Keratinocyte (primary cell): ENCODE measurements around the gene C5orf22. TPM values are rescaled to one million over a fixed set of nuclear protein-coding genes. Genes with fewer than 3 reads are reported as not detected.

Experiments
- DNase-seq: peaks from one replicate; pipeline ENCODE4 v3.0.0-alpha.2; 2011; ENCODE audit warnings: low read depth, missing footprints, low spot score
- FAIRE-seq: peaks from 2 replicates; lab custom pipeline; 2011; peaks lifted over from hg19 to GRCh38; lab: Jason Lieb, UNC
- H2AFZ ChIP-seq: 2 replicates; pipeline ENCODE4 v1.6.0; 2012; ENCODE audit warnings: low read length, control low read depth, inconsistent platforms; ENCODE audit not compliant: control insufficient read depth
- H3K27ac ChIP-seq: 2 replicates; pipeline ENCODE4 v1.5.1; 2011; ENCODE audit warnings: low read length; ENCODE audit not compliant: control insufficient read depth, insufficient read depth
- H3K27me3 ChIP-seq: 3 replicates; pipeline ENCODE4 v1.6.0; 2011; ENCODE audit warnings: low read length; ENCODE audit not compliant: control insufficient read depth, insufficient read depth; ENCODE audit errors: extremely low read depth
- H3K36me3 ChIP-seq, 2 experiments: 2 replicates in 1 of 2; 3 replicates in 1 of 2; pipeline ENCODE4 v1.5.1; 2011; ENCODE audit warnings: low read length in 2 of 2, mild to moderate bottlenecking in 1 of 2; ENCODE audit not compliant: control insufficient read depth in 2 of 2, insufficient read depth in 2 of 2; ENCODE audit errors: extremely low read depth in 1 of 2
- H3K4me1 ChIP-seq: 3 replicates; pipeline ENCODE4 v1.5.1; 2011; ENCODE audit warnings: low read length; ENCODE audit not compliant: control insufficient read depth, insufficient read depth; ENCODE audit errors: extremely low read depth
- H3K4me2 ChIP-seq: 3 replicates; pipeline ENCODE4 v1.6.0; 2011; ENCODE audit warnings: low read depth, low read length; ENCODE audit not compliant: control insufficient read depth, insufficient read depth; ENCODE audit errors: extremely low read depth
- H3K4me3 ChIP-seq, 3 experiments: fragments of 200-600 bp in 1 of 3; sonication (generic) in 1 of 3; 2 replicates in 2 of 3; 3 replicates in 1 of 3; pipeline ENCODE4 v1.5.1; 2011 to 2016; ENCODE audit warnings: low read length in 3 of 3, mild to moderate bottlenecking in 3 of 3, control low read depth in 2 of 3, inconsistent platforms in 1 of 3, low read depth in 1 of 3, mixed read lengths in 1 of 3, mixed run types in 1 of 3, moderate library complexity in 1 of 3; ENCODE audit not compliant: control insufficient read depth in 2 of 3, insufficient read depth in 2 of 3; ENCODE audit errors: extremely low read depth in 1 of 3
- H3K79me2 ChIP-seq: 2 replicates; pipeline ENCODE4 v1.6.0; 2012; ENCODE audit warnings: low read length; ENCODE audit not compliant: control insufficient read depth, insufficient read depth
- H3K9ac ChIP-seq: 3 replicates; pipeline ENCODE4 v1.6.0; 2011; ENCODE audit warnings: low read length; ENCODE audit not compliant: control insufficient read depth, insufficient read depth; ENCODE audit errors: extremely low read depth
- H3K9me1 ChIP-seq: 3 replicates; pipeline ENCODE4 v1.6.0; 2011; ENCODE audit warnings: low read length; ENCODE audit not compliant: control insufficient read depth, insufficient read depth; ENCODE audit errors: extremely low read depth
- H3K9me3 ChIP-seq: 2 replicates; pipeline ENCODE4 v1.5.1; 2012; ENCODE audit warnings: low read depth, low read length; ENCODE audit not compliant: control insufficient read depth
- H4K20me1 ChIP-seq: 3 replicates; pipeline ENCODE4 v1.6.0; 2011; ENCODE audit warnings: low read length; ENCODE audit not compliant: control insufficient read depth, insufficient read depth; ENCODE audit errors: extremely low read depth
- EZH2 ChIP-seq: IDR thresholded peaks from one replicate; pipeline ENCODE4 v1.6.1; 2012; ENCODE audit warnings: inconsistent platforms, mild to moderate bottlenecking, low read length, moderate library complexity
- dilution Hi-C: fragments of 300-500 bp; cut with MboI; formaldehyde crosslinking; loops from one replicate; pipeline ENCODE4 v1.7.0; 2020; ENCODE audit warnings: low sequenced_read_pairs; ENCODE audit not compliant: extremely low pct_ligation_motif_present
- polyA plus RNA-seq, 5 experiments: library from polyadenylated mRNA; depleted of rRNA in 3 of 5; stranded (reverse) in 3 of 5; stranded (forward) in 1 of 5; unstranded in 1 of 5; fragments of >200 nt; gene quantifications; 1 replicate in 1 of 5; 2 replicates in 3 of 5; 3 replicates in 1 of 5; pipeline versions ENCODE4 v1.2.1 to v1.2.3, GENCODE V29; 2011 to 2012; ENCODE audit warnings: missing spikeins in 2 of 5, low read depth in 1 of 5, low replicate concordance in 1 of 5
- TF ChIP-seq, protein P1 (sequence below), 3 experiments: IDR thresholded peaks in 1 of 3; conservative IDR thresholded peaks in 1 of 3; optimal IDR thresholded peaks in 1 of 3; 2 replicates in 2 of 3; 3 replicates in 1 of 3; pipeline versions ENCODE3 to v1.5.1; 2011; ENCODE audit warnings: low read length in 3 of 3, mild to moderate bottlenecking in 3 of 3, moderate library complexity in 2 of 3, control low read depth in 1 of 3, inconsistent platforms in 1 of 3; ENCODE audit not compliant: insufficient read depth in 2 of 3; ENCODE audit errors: extremely low read depth in 1 of 3

C5orf22 gene
- polyA plus RNA-seq, 1 donor (not counting 4 experiments of a cell fraction or from before 2014, with no cell fraction given) = 27.6 TPM

DNA sequence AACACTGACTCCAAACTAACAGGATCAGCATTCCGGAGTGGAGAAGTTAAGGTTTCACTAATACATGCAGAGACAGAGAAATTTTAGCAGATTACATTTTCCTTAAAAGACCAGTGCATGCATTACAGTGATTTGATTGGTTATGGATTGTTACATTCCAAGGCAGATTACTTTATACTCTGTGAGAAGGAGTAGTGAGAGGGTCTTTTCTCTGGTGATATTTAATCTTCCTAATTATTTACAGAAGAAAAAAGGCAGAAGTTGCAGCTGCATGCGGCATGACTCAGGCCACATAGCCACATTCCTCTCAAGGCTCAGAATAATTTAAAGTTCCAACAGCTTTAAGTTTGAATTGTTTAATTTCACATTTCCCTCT lies 53.8 kb downstream of the C5orf22 start:
- Histone ChIP-seq H3K9me1 (no peaks in the 10 kb centered on the region), H3K4me1 (peaks cover 2% of the 10 kb centered on the region), H2AFZ (no peak overlapping the region), H4K20me1 (no peaks in the 10 kb centered on the region), H3K4me2 (no peak overlapping the region), H3K9me3 (no peaks in the 10 kb centered on the region), H3K9ac (no peak overlapping the region), H3K27ac (no peak overlapping the region), H3K4me3 (no peak overlapping the region), H3K36me3 (no peaks in the 10 kb centered on the region), H3K27me3 (no peaks in the 10 kb centered on the region), H3K79me2 (no peaks in the 10 kb centered on the region)
- dilution Hi-C loops = no loop called here
- TF ChIP-seq, protein P1, sequence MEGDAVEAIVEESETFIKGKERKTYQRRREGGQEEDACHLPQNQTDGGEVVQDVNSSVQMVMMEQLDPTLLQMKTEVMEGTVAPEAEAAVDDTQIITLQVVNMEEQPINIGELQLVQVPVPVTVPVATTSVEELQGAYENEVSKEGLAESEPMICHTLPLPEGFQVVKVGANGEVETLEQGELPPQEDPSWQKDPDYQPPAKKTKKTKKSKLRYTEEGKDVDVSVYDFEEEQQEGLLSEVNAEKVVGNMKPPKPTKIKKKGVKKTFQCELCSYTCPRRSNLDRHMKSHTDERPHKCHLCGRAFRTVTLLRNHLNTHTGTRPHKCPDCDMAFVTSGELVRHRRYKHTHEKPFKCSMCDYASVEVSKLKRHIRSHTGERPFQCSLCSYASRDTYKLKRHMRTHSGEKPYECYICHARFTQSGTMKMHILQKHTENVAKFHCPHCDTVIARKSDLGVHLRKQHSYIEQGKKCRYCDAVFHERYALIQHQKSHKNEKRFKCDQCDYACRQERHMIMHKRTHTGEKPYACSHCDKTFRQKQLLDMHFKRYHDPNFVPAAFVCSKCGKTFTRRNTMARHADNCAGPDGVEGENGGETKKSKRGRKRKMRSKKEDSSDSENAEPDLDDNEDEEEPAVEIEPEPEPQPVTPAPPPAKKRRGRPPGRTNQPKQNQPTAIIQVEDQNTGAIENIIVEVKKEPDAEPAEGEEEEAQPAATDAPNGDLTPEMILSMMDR (optimal IDR thresholded peaks at IDR 0.05 in 1 of 3, IDR thresholded peaks at IDR 0.05 in 1 of 3, conservative IDR thresholded peaks at IDR 0.05 in 1 of 3; ENCODE audit: extremely low read depth in 1 of 3, insufficient read depth in 2 of 3, low read length in 3 of 3) = no peak
- TF ChIP-seq EZH2 = no peak
- FAIRE-seq = no peak
- no peak for DNase-seq

DNA sequence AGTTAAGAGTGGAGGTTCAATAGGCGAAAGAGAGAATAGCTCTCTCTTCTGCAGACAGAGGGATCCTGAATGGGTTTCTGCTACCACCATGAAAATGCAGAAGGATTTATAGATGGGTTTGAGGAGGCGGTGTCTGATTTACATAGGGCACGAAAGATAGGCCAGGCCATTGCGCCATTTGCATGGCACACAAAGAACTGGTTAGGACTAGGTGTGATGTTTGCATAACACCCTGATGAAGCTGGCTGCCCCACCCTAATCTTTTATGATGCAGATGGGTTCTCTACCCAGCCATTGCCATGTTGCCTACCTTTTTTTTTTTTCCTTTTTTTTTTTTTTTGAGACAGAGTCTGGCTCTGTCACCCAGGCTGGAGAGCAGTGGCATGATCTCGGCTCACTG lies 55.4 kb downstream of the C5orf22 start:
- no peak overlapping the region for H3K9ac ChIP-seq
- no peaks in the 10 kb centered on the region for H3K79me2 ChIP-seq
- no peak for DNase-seq
- no peak overlapping the region for H2AFZ ChIP-seq
- H3K4me2 ChIP-seq = no peak overlapping the region
- H3K27me3 ChIP-seq = no peaks in the 10 kb centered on the region
- FAIRE-seq = no peak
- dilution Hi-C loops = no loop called here
- no peaks in the 10 kb centered on the region for H3K9me3 ChIP-seq
- no peak overlapping the region for H3K4me3 ChIP-seq
- TF ChIP-seq EZH2 = no peak
- no peaks in the 10 kb centered on the region for H4K20me1 ChIP-seq
- H3K36me3 ChIP-seq = no peaks in the 10 kb centered on the region
- peaks cover 2% of the 10 kb centered on the region for H3K4me1 ChIP-seq
- no peak overlapping the region for H3K27ac ChIP-seq
- H3K9me1 ChIP-seq = no peaks in the 10 kb centered on the region

GRCh38 chr5:31593665-31594064 lies 61.6 kb downstream of the C5orf22 start:
- no peak for FAIRE-seq
- H3K9ac ChIP-seq = no peak overlapping the region
- dilution Hi-C loops = no loop called here

More at GRCh38 chr5:31593665-31594064, 61.6 kb downstream of the C5orf22 start:
- H3K36me3 ChIP-seq = no peaks in the 10 kb centered on the region
- H3K27me3 ChIP-seq = no peaks in the 10 kb centered on the region
- no peaks in the 10 kb centered on the region for H3K9me1 ChIP-seq
- H3K4me3 ChIP-seq = no peak overlapping the region
- H3K4me2 ChIP-seq = no peak overlapping the region
- H2AFZ ChIP-seq = no peak overlapping the region
- peaks cover 2% of the 10 kb centered on the region for H3K4me1 ChIP-seq
- no peak overlapping the region for H3K27ac ChIP-seq
- TF ChIP-seq EZH2 = no peak
- TF ChIP-seq, protein P1 (optimal IDR thresholded peaks at IDR 0.05 in 1 of 3, IDR thresholded peaks at IDR 0.05 in 1 of 3, conservative IDR thresholded peaks at IDR 0.05 in 1 of 3; ENCODE audit: extremely low read depth in 1 of 3, insufficient read depth in 2 of 3, low read length in 3 of 3) = no peak
- H4K20me1 ChIP-seq = no peaks in the 10 kb centered on the region
- no peak for DNase-seq
- H3K9me3 ChIP-seq = no peaks in the 10 kb centered on the region
- H3K79me2 ChIP-seq = no peaks in the 10 kb centered on the region
